Frontal cortex (tissue), 4 donors: Measurements from ENCODE around the gene BAZ2B. TPM values are rescaled to one million over a fixed set of nuclear protein-coding genes. Genes with fewer than 3 reads are reported as not detected.
"Not testable (repeated sequence)": the region's sequence is repeated elsewhere in the genome, so short reads cannot be mapped to it uniquely, and the experiment has no call there.

Source experiments
- DNase-seq, 2 donors: peaks; one replicate each; pipeline ENCODE4 v3.0.0; 2012; ENCODE audit warnings: low spot score in 2 of 2
- FAIRE-seq: peaks from 2 replicates; lab custom pipeline; 2012; peaks lifted over from hg19 to GRCh38; lab: Jason Lieb, UNC
- total RNA-seq: library from RNA; depleted of rRNA; stranded (reverse); fragments of >200 nt; gene quantifications from one replicate; pipeline ENCODE4 v1.2.3, GENCODE V29; 2014
- donor health status: control.
- donor health status: control.
- donor health status: control.

The BAZ2B gene
- total RNA-seq, 1 donor from 2014 or later = 192 TPM

GRCh38 chr2:159375241-159375640 lies 241.1 kb downstream of the BAZ2B start:
- FAIRE-seq (no peak), DNase-seq (no peak)

- FAIRE-seq (no peak), DNase-seq (no peak)
These were observed 244.8 kb downstream of the BAZ2B start for GRCh38 chr2:159371506-159371905.

GRCh38 chr2:159366538-159366937 lies 249.8 kb downstream of the BAZ2B start:
- no peak for FAIRE-seq
- no peak for DNase-seq

- no peak for FAIRE-seq
- no peak for DNase-seq
These were observed 253.5 kb downstream of the BAZ2B start for GRCh38 chr2:159362816-159363251.

GRCh38 chr2:159362094-159362493 lies 254.3 kb downstream of the BAZ2B start:
- FAIRE-seq (no peak), DNase-seq (no peak)

- FAIRE-seq, DNase-seq: not testable (repeated sequence)
These were observed 254.7 kb downstream of the BAZ2B start for GRCh38 chr2:159361603-159362002.

- no peak for DNase-seq
- no peak for FAIRE-seq
These were observed 260.2 kb downstream of the BAZ2B start for GRCh38 chr2:159356053-159356554.

- DNase-seq = no peak
- no peak for FAIRE-seq
These were observed 264.4 kb downstream of the BAZ2B start for GRCh38 chr2:159351977-159352376.

GRCh38 chr2:159349674-159350299 lies 266.6 kb downstream of the BAZ2B start:
- FAIRE-seq (no peak), DNase-seq (no peak)

- DNase-seq (no peak), FAIRE-seq (no peak)
These were observed 289.6 kb downstream of the BAZ2B start for GRCh38 chr2:159326569-159327255.

- DNase-seq (no peak), FAIRE-seq (no peak)
These were observed 293.9 kb downstream of the BAZ2B start for GRCh38 chr2:159322419-159322818.

- no peak for FAIRE-seq
- DNase-seq = no peak
These were observed 298.8 kb downstream of the BAZ2B start for GRCh38 chr2:159317392-159318088.

GRCh38 chr2:159307942-159308341 lies 308.4 kb downstream of the BAZ2B start:
- FAIRE-seq (peak; percentile 26), DNase-seq (no peak)

GRCh38 chr2:159300586-159300985 lies 315.8 kb downstream of the BAZ2B start:
- DNase-seq (no peak), FAIRE-seq (no peak)

GRCh38 chr2:159298967-159299366 lies 317.4 kb downstream of the BAZ2B start:
- FAIRE-seq = no peak

GRCh38 chr2:159297042-159297707 lies 319.2 kb downstream of the BAZ2B start:
- no peak for FAIRE-seq
- DNase-seq = no peak

More at GRCh38 chr2:159298967-159299366, 317.4 kb downstream of the BAZ2B start:
- DNase-seq = no peak

- no peak for DNase-seq
- FAIRE-seq = no peak
These were observed 324.2 kb downstream of the BAZ2B start for GRCh38 chr2:159292157-159292556.

GRCh38 chr2:159290289-159290907 lies 325.9 kb downstream of the BAZ2B start:
- DNase-seq = peak in 1 of 2 donors; percentile 8
- no peak for FAIRE-seq

GRCh38 chr2:159287733-159288132 lies 328.6 kb downstream of the BAZ2B start:
- DNase-seq (no peak), FAIRE-seq (no peak)
